ENCODE measurements around the gene DBR1.

DNA sequence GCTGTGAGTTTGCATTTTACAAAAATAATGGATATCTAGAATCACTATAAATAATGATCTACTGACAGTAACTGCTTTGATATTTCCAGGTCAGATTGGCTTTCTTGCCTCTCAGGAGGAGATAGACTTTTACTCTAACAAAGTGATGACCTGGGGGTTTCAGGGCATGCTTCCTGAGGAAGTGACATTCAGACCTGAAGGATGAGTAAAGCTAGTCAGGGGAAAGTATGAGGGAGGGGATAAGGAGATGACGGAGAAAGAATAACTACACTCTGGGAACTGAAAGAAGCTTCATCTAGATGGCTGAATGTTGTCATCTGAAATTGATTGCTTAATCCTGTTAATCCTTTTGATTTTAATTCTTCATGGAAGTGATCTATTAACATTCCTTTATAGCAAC, 44.5 kb upstream of the DBR1 start:
- TF ChIP-seq, protein P1, sequence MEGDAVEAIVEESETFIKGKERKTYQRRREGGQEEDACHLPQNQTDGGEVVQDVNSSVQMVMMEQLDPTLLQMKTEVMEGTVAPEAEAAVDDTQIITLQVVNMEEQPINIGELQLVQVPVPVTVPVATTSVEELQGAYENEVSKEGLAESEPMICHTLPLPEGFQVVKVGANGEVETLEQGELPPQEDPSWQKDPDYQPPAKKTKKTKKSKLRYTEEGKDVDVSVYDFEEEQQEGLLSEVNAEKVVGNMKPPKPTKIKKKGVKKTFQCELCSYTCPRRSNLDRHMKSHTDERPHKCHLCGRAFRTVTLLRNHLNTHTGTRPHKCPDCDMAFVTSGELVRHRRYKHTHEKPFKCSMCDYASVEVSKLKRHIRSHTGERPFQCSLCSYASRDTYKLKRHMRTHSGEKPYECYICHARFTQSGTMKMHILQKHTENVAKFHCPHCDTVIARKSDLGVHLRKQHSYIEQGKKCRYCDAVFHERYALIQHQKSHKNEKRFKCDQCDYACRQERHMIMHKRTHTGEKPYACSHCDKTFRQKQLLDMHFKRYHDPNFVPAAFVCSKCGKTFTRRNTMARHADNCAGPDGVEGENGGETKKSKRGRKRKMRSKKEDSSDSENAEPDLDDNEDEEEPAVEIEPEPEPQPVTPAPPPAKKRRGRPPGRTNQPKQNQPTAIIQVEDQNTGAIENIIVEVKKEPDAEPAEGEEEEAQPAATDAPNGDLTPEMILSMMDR (IDR thresholded peaks at IDR 0.05): no peak
- no peak for TF ChIP-seq POLR2A (IDR thresholded peaks at IDR 0.05)
- no peak for TF ChIP-seq POLR2AphosphoS5 (IDR thresholded peaks at IDR 0.05)
- TF ChIP-seq EP300 (IDR thresholded peaks at IDR 0.05; ENCODE audit: low read depth): no peak

Data from transverse colon (tissue), 4 donors.